Right ventricle myocardium inferior (tissue), 1 donor: Measurements from ENCODE around the gene PLOD3. TPM values are rescaled to one million over a fixed set of nuclear protein-coding genes. Genes with fewer than 3 reads are reported as not detected.

Experiments used
- ATAC-seq: fragments of 200-7000 bp; cut with Tn5 transposase; one replicate; pipeline ENCODE4 v1.9.1; 2020; ENCODE audit warnings: mild to moderate bottlenecking, moderate library complexity
- DNase-seq: peaks from one replicate; pipeline ENCODE4 v3.0.0; 2021; ENCODE audit errors: missing footprints
- intact Hi-C: fragments of 100-400 bp; cut with DNase I; formaldehyde crosslinking; loops from one replicate; pipeline ENCODE4 v1.11.0; 2022
- total RNA-seq: library from RNA; stranded (reverse); fragmentation: NEBNext Ultra II Directional; extraction: Animal tissue kit (Norgen Biotek cat#: 25700); gene quantifications from one replicate; pipeline ENCODE4 v1.2.1, GENCODE V29; 2021
- donor health status: DM: no; HTN: yes; CAD: no; lungs with severe emphysema.

Gene PLOD3
- total RNA-seq, 1 donor from 2014 or later, result 41.7 TPM

DNA sequence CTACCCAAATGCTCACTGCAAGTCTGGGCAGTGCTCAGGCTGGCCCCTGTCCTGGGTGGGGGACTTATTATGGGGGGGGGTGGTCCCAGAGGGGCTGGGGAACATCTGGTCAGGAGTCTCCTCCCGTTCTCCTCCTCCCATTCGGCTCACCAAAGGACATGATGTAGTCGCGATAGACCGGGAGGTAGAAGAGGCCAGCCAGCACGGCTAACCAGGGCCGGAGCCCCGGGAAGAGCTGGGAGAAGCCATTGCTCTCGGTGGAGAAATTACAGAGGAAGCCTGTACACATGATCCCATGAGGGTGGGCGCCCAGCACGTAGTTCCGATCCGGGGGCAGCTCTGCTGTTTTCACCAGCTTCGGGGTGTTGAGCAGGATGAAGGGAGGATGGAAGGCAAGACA is 18.9 kb downstream of the PLOD3 start:
- intact Hi-C loops, result no loop called here
- no peak for ATAC-seq
- no peak for DNase-seq

DNA sequence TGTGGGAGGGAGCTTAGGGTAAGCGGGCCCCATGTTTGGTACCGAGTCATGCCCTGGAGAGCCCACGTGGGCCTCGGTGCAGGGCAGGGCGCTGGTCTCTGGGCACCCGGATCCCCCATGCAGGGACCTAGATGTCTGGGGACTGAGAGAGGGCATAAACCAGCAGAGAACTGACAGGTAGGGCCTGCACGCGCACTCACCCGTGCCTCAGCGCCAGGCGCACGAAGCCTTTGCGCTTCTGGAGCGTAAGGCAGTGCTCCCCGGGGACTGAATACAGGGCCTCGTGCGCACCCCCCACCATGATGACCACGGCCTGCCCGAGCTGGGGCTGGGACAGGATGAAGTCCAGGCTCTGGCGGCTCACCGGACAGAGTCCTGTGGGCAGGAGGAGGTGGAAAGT is 19.4 kb downstream of the PLOD3 start:
- ATAC-seq (no peak), DNase-seq (no peak)
- intact Hi-C loops, result no loop called here

DNA sequence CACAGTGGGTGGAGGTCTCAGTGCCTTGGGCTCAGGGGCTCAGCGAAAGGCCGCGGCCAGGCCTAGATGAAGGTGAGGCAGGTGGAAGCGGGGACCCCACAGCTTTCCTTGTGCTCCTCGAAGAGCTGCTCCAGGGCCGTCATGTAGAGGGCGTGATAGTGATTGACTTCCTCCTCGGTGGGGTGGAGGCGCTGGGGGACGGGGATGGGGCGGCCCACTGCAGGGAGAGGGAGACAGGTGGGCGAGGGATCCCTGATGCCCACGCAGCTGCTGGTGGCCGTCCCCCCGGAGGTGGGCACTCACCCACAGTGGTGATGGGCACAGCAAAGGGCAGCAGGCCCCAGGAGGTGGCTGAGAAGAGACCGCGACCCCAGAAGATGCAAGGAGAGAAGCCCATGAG is 21.5 kb downstream of the PLOD3 start:
- no peak for DNase-seq
- intact Hi-C loops, result no loop called here
- ATAC-seq, result no peak

GRCh38 chr7:101189109-101189508 is 28.3 kb downstream of the PLOD3 start:
- ATAC-seq, result no peak

GRCh38 chr7:101186844-101187428 is 30.4 kb downstream of the PLOD3 start:
- ATAC-seq (no peak), DNase-seq (no peak)
- intact Hi-C loops, result no loop called here

More at GRCh38 chr7:101189109-101189508, 28.3 kb downstream of the PLOD3 start:
- intact Hi-C loops, result no loop called here
- no peak for DNase-seq

GRCh38 chr7:101186194-101186593 is 31.2 kb downstream of the PLOD3 start:
- intact Hi-C loops, result no loop called here
- DNase-seq, result no peak
- no peak for ATAC-seq

- intact Hi-C loops, result no loop called here
- DNase-seq, result no peak
- no peak for ATAC-seq
Observed at GRCh38 chr7:101185258-101185839, 32.0 kb downstream of the PLOD3 start.

DNA sequence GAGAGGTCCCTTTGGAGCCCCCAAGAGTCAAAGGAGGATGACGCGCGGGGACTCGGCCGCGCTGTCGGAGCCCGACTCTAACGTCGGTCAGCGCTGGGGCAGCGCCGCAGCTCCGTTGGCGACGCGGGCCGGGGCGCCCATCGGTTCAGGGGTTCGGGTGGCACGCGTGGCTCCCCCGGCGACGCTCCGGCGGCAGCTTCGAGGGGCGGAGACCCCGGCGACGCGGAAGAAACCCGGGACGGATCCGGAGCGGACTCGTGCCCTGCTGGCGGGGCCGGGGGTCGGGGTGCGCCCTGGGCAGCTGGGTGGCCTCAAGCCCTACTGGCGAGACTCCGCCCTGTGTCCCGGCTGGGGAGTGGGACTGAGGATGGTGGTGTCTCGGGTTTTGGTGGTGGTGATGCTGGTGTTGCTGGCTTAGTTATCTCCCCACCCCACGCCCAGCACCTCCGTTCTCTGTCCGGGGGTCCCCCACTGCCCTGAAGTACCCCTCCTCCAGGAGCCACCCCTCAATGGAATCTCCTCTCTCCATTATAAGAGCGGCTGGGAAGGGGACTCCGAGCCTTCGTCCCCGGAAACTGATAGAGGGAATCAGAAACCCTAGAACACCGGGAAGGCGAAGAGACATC is 37.1 kb downstream of the PLOD3 start, which contains the start of gene NAT16:
Gene NAT16, minus strand, starts transcription at position 164 of the 626 bp plus-strand sequence. CDS start 5,486 bp downstream, outside the sequence.
- no peak for DNase-seq
- ATAC-seq, result no peak
- intact Hi-C loops, result no loop called here

GRCh38 chr7:101179713-101180112 is 37.7 kb downstream of the PLOD3 start:
- intact Hi-C loops, result no loop called here
- DNase-seq, result no peak

DNA sequence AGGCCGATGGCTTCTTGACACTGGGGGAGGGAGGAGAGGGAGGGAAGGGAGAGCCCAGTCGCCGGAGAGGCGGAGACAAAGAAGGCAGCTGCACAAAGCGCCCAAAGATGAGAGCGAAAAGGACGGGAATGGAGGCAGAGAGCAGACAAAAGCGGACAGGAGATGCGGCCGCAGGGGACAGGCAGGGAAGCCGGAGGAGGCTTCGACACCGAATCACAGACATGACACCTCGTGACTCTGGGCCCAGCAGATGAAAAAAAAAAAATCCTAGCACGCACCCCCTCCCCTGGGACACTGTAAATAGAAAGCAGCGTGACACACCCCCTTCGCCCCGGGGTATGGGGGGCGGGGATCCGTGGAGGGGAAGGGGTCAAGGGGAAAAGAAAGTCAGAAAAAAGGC is 38.3 kb downstream of the PLOD3 start:
- DNase-seq (no peak), ATAC-seq (no peak)
- intact Hi-C loops, result no loop called here

More at GRCh38 chr7:101179713-101180112, 37.7 kb downstream of the PLOD3 start:
- no peak for ATAC-seq

- ATAC-seq (no peak), DNase-seq (no peak)
- intact Hi-C loops, result no loop called here
Observed at GRCh38 chr7:101177644-101178043, 39.7 kb downstream of the PLOD3 start.

DNA sequence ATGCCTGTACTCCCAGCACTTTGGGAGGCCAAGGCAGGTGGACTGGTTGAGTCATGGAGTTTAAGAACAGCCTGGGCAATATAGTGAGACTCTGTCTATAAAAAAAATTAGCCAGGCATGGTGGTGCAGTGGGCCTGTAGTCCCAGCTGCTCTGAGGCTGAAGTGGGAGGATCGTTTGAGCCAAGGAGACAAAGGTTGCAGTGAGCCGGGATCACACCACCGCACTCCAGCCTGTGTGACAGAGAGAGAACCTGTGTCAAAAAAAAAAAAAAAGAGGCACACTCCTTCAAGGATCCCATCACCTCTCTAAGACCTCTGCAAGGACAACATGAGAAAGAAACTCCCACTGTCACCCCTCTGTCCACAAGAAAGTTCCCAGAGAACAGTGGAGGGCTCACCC is 41.7 kb downstream of the PLOD3 start:
- intact Hi-C loops, result no loop called here
- DNase-seq (no peak), ATAC-seq (no peak)

GRCh38 chr7:101174322-101174854 is 43.0 kb downstream of the PLOD3 start:
- DNase-seq (no peak), ATAC-seq (no peak)
- intact Hi-C loops, result no loop called here

DNA sequence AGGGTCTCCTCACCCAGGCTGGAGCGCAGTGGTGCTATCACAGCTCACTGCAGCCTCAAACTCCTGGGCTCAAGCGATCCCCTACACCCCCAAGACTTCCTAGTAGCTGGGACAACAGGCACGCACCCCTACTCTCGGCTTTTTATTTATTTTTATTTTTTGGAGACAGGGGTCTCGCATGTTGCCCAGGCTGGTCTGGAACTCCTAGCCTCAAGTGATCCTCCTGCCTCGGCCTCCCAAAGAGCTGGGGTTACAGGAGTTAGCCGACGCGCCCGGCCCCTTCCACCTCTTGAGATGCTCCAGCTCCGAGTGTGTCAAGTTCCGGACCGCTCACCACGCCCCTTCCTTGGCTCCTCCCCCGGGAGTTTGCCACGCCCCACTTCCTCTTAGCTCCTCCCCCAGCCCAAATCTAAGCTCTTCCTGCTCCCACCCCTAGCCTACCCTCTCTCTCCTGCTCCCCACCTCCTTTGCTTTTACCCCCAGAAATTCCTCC is 43.6 kb downstream of the PLOD3 start:
- no peak for DNase-seq
- no peak for ATAC-seq
- intact Hi-C loops, result no loop called here

DNA sequence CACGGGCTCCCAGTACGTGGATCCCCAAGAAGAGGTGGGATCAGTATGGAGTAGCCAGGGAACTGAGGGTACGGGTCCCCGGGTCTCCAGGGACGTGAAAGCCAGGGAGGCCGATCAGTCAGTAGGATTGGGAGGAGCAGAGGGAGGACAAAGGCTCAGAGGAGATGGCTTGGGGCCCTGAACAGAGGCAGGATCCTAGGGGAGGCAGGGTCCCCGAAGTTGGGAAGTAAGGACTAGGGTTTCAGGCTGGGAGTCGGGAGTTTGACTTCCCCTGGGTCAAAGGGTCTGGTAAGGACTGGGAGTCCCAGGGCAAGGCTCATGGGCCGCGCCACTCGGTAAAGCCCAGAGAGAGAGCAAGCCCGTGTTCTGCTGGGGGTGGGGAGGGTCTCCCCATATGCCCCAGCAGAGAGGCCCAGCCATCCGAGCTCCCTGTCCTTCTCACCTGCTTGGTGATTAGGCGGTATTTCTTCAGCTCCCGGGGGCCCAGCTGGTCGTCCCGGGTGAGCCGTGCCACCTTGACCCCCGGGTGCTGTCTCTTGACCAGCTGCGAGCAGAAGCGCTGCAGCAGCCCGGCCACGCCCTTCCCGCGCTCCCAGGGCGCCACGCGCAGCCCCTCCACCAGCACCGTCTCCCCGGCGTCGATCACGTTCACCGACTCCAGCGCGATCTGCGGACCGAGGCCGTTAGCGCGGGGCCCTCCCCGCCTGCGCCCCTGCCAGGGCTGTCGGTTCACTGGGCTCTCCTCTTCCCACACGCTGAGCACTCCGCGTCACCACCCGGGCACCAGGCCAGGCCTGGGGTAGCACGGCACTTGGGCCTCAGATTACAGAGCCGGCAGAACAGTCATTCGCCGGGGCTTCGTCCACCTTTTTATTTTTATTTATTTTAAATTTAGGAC is 44.3 kb downstream of the PLOD3 start:
- intact Hi-C loops, result no loop called here
- DNase-seq, result no peak
- ATAC-seq, result peak; percentile 61

DNA sequence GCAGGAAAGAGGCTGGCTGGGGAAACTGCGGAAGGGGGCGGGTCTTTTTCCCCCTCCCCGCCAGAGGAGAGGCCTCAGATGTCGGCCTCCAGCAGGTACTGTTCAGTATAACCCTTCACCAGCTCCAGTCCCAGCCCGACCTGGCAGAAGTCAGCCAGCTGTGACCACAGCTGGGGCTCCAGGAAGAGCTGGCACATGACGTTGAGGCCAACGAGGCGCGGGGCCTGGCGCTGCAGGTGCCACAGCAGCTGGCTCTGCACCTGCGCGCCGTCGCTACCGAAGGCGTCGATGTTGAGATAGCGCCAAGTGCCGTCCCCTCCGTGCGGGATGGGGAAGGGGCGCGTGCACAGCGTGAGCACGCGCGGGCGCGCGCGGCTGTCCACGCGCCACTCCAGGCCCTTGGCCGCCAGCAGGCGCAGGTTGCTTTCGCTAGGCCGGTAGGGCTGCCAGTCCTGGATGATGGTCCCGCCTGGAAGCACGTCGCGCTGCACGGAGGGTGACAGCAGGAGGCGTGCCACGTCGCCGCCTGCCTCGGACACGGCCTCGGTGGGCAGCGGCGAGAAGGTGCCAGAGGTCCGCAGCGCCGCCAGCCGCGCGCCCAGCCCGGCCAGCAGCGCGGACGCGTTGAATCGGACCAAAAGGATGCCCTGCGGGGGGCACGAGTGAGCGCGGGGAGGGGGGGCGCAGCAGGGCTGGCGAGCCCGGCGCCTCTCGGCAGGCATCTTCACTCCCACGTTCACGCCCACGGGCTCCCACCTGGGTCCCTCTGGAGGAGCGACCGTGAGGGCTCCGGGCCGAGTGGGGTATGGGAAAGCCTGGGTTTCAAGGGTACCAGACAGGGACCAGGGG is 45.2 kb downstream of the PLOD3 start:
- intact Hi-C loops, result no loop called here
- ATAC-seq (no peak), DNase-seq (no peak)

GRCh38 chr7:101171442-101171837 is 45.9 kb downstream of the PLOD3 start:
- no peak for DNase-seq
- ATAC-seq, result no peak
- intact Hi-C loops, result no loop called here
